CD4-positive, alpha-beta T cell (primary cell): ENCODE data around the gene ENOX1. TPM values are rescaled to one million over a fixed set of nuclear protein-coding genes. Genes with fewer than 3 reads are reported as not detected.

Experiments
- ATAC-seq: fragments of 200-7000 bp; cut with Tn5 transposase; one replicate; pipeline ENCODE4 v1.10.0; 2022; ENCODE audit warnings: mild to moderate bottlenecking; ENCODE audit not compliant: poor library complexity
- CTCF ChIA-PET: fragments of 350-600 bp; sonication (Branson Sonifier 250); formaldehyde crosslinking; loops from one replicate; lab custom pipeline; 2021; ENCODE audit warnings: antibody characterized with exemption, inconsistent platforms; lab: Charles Lee
- POLR2A ChIA-PET: fragments of 350-600 bp; sonication (Branson Sonifier 250); formaldehyde crosslinking; loops from one replicate; lab custom pipeline; 2021; ENCODE audit warnings: antibody characterized with exemption, inconsistent platforms; lab: Charles Lee
- DNase-seq, 14 experiments: peaks; one replicate each; pipeline ENCODE4 v3.0.0-alpha.2; 2013 to 2020; ENCODE audit warnings: mixed read lengths in 2 of 14
- H3K27ac ChIP-seq, 2 donors: one replicate each; pipeline versions ENCODE4 v1.5.1 to v1.7.0; 2013; ENCODE audit warnings: low read length in 2 of 2, low read depth in 1 of 2, mild to moderate bottlenecking in 1 of 2
- H3K27me3 ChIP-seq, 2 experiments: 1 replicate in 1 of 2; 2 replicates in 1 of 2; pipeline versions ENCODE4 v1.6.1 to v1.7.0; 2013; ENCODE audit warnings: low read length in 2 of 2, control low read depth in 1 of 2, mild to moderate bottlenecking in 1 of 2, moderate library complexity in 1 of 2; ENCODE audit not compliant: insufficient read depth in 2 of 2, control insufficient read depth in 1 of 2
- H3K36me3 ChIP-seq: one replicate; pipeline ENCODE4 v1.6.1; 2013; ENCODE audit warnings: low read length, control low read depth; ENCODE audit not compliant: insufficient read depth
- H3K4me1 ChIP-seq: one replicate; pipeline ENCODE4 v1.6.1; 2013; ENCODE audit warnings: low read length, control low read depth; ENCODE audit not compliant: insufficient read depth
- H3K4me3 ChIP-seq: one replicate; pipeline ENCODE4 v1.5.1; 2013; ENCODE audit warnings: mild to moderate bottlenecking, low read length, moderate library complexity
- H3K9me3 ChIP-seq, 2 experiments: 1 replicate in 1 of 2; 2 replicates in 1 of 2; pipeline versions ENCODE4 v1.6.1 to v1.7.0; 2013; ENCODE audit warnings: low read length in 2 of 2, mild to moderate bottlenecking in 2 of 2, control low read depth in 1 of 2, moderate library complexity in 1 of 2; ENCODE audit not compliant: control insufficient read depth in 1 of 2, insufficient read depth in 1 of 2
- H3K27ac Mint-ChIP-seq: one replicate; pipeline ENCODE4 v1.8.0; 2020; ENCODE audit warnings: mixed read lengths
- H3K27me3 Mint-ChIP-seq: one replicate; pipeline ENCODE4 v1.8.0; 2021; ENCODE audit warnings: mixed read lengths
- H3K36me3 Mint-ChIP-seq: one replicate; pipeline ENCODE4 v1.8.0; 2021; ENCODE audit warnings: low read depth, mixed read lengths
- H3K4me1 Mint-ChIP-seq: one replicate; pipeline ENCODE4 v1.8.0; 2021; ENCODE audit warnings: low read depth, mixed read lengths
- H3K4me3 Mint-ChIP-seq: one replicate; pipeline ENCODE4 v1.8.0; 2020; ENCODE audit warnings: mild to moderate bottlenecking, mixed read lengths
- H3K9me3 Mint-ChIP-seq: one replicate; pipeline ENCODE4 v1.8.0; 2020; ENCODE audit warnings: mixed read lengths
- CTCF ChIP-seq: fragments of 200-600 bp; IDR thresholded peaks from one replicate; pipeline ENCODE4 v1.8.0; 2022; ENCODE audit warnings: antibody characterized with exemption, mild to moderate bottlenecking
- intact Hi-C, 2 experiments: fragments of 100-400 bp; cut with DNase I in 1 of 2; cut with micrococcal nuclease in 1 of 2; formaldehyde crosslinking; loops; one replicate each; pipeline versions ENCODE4 v1.15.1 to v1.9.0; 2023 to 2025; cut with DNase I, micrococcal nuclease
- total RNA-seq, 174 experiments: library from RNA in 2 of 174; stranded (reverse) in 2 of 174; gene quantifications; one replicate each; pipeline ENCODE4 v1.2.3 and lab custom pipeline; 2021 to 2026

ENOX1 gene
- total RNA-seq, 2 experiments from 2014 or later: not detected

DNA sequence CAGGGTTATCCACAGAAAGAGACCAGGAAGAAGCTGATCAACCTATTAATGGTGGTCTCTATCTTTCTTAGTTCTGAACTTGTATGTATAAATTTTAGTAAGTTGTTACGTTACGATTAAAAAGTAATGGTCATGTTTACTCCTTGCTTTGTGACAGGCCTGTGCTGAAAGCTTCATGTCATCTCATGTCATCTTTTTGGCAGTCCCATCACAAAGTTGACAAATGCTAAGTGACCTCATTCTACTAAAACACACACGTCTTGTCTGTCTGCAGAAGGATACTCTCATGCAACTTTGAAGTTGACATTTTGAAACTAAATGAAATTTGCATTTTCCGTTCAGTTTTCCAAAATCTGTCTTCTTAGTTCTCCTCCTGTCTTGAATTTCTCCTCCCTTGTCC is 417.5 kb downstream of the ENOX1 start:
- ATAC-seq (no peak), DNase-seq (no peak)
- Mint-ChIP-seq H3K4me3 (peak overlapping the region; percentile 79), H3K27me3 (no peaks in the 10 kb centered on the region), H3K36me3 (no peaks in the 10 kb centered on the region), H3K9me3 (no peaks in the 10 kb centered on the region), H3K27ac (peak overlapping the region; percentile 72), H3K4me1 (peaks cover 38% of the 10 kb centered on the region)
- H3K4me3 ChIP-seq: no peak overlapping the region
- no peak for TF ChIP-seq CTCF
- ChIA-PET CTCF (no interaction called here), POLR2A (no interaction called here)
- H3K9me3 ChIP-seq: no peaks in the 10 kb centered on the region
- intact Hi-C loops: no loop called here
- H3K4me1 ChIP-seq: peaks cover 10% of the 10 kb centered on the region
- H3K36me3 ChIP-seq: no peaks in the 10 kb centered on the region
- no peaks in the 10 kb centered on the region for H3K27me3 ChIP-seq
- H3K27ac ChIP-seq: no peak overlapping the region

DNA sequence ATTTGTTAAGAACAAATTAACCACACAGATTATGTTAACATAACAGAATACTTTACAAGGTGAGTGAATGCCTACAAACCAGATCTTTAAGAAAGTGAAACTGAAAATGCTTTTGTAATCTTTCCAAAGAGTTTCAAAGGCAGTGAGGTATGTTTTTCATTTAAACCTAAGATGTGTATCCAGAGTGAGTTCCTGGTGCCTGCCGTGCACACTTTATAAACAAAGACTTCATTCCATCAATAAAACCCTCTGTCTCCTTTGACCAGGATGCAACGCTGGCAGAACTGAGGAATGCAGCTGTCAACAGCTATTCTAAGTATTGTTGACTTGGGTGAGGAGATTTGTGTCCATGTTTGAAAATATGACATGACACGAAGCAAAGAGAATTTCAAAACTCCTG is 418.8 kb downstream of the ENOX1 start:
- H3K4me3 Mint-ChIP-seq: peak overlapping the region; percentile 79
- Histone ChIP-seq H3K4me1 (peaks cover 10% of the 10 kb centered on the region), H3K4me3 (peak overlapping the region; percentile 28), H3K27me3 (no peaks in the 10 kb centered on the region), H3K27ac (no peak overlapping the region), H3K36me3 (no peaks in the 10 kb centered on the region), H3K9me3 (no peaks in the 10 kb centered on the region)
- H3K27ac Mint-ChIP-seq: peak overlapping the region; percentile 72
- ChIA-PET POLR2A (interaction anchor here (0.6 kb wide), 1 partner anchor 8 kb away, joined by 3 read pairs; no protein-coding TSS in a partner anchor), CTCF (no interaction called here)
- DNase-seq (peak in 1 of 14 experiments; percentile 34), ATAC-seq (no peak)
- peaks cover 38% of the 10 kb centered on the region for H3K4me1 Mint-ChIP-seq
- no peaks in the 10 kb centered on the region for H3K27me3 Mint-ChIP-seq
- intact Hi-C loops: no loop called here
- H3K9me3 Mint-ChIP-seq: no peaks in the 10 kb centered on the region
- TF ChIP-seq CTCF: no peak
- H3K36me3 Mint-ChIP-seq: no peaks in the 10 kb centered on the region

DNA sequence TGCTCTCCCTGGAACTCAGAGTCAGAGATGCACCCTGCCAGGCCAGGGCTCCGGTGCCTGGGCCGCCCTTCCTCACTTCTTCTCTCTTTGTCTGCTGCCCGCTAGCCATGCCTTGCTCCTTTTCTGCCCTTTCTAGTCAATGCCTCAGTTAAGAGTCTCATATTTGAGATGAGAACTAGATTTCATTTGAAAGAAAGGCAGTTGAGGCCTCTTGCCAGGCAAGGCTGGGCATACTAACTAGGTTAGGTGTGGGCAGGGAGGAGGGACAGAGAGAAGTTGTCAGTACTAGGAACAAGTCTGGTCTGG is 421.8 kb downstream of the ENOX1 start:
- peaks cover 10% of the 10 kb centered on the region for H3K4me1 ChIP-seq
- Mint-ChIP-seq H3K27ac (no peak overlapping the region), H3K27me3 (no peaks in the 10 kb centered on the region), H3K4me1 (peaks cover 26% of the 10 kb centered on the region), H3K4me3 (no peak overlapping the region), H3K36me3 (no peaks in the 10 kb centered on the region), H3K9me3 (no peaks in the 10 kb centered on the region)
- no peaks in the 10 kb centered on the region for H3K27me3 ChIP-seq
- no peak for TF ChIP-seq CTCF
- no peak overlapping the region for H3K27ac ChIP-seq
- no peak overlapping the region for H3K4me3 ChIP-seq
- H3K36me3 ChIP-seq: no peaks in the 10 kb centered on the region
- ATAC-seq (no peak), DNase-seq (no peak)
- no peaks in the 10 kb centered on the region for H3K9me3 ChIP-seq
- intact Hi-C loops: no loop called here
- POLR2A ChIA-PET: no interaction called here
- CTCF ChIA-PET: no interaction called here
